NCI-H2196 (cell line): Measurements from ENCODE around the gene NDP.
"Not testable (repeated sequence)": the region's sequence is repeated elsewhere in the genome, so short reads cannot be mapped to it uniquely, and the experiment has no call there.

ENCODE experiments used
- DNase-seq: peaks from one replicate; lab custom pipeline; 2025; ENCODE audit not compliant: unreplicated experiment; lab: John Stamatoyannopoulos, UW

Gene NDP

GRCh38 chrX:43971966-43972961 is 926 bp downstream of the NDP start:
- DNase-seq: no peak

- DNase-seq: no peak
Measured at GRCh38 chrX:43970528-43970927, 2.7 kb downstream of the NDP start.

- no peak for DNase-seq
Measured at GRCh38 chrX:43969504-43970501, 3.4 kb downstream of the NDP start.

- DNase-seq: no peak
Measured at GRCh38 chrX:43968359-43968781, 4.8 kb downstream of the NDP start.

- no peak for DNase-seq
Measured at GRCh38 chrX:43964936-43965335, 8.3 kb downstream of the NDP start.

GRCh38 chrX:43963726-43964125 is 9.5 kb downstream of the NDP start:
- DNase-seq: no peak

GRCh38 chrX:43962636-43963035 is 10.6 kb downstream of the NDP start:
- DNase-seq: no peak

- no peak for DNase-seq
Measured at GRCh38 chrX:43961699-43962098, 11.5 kb downstream of the NDP start.

GRCh38 chrX:43958529-43958928 is 14.7 kb downstream of the NDP start:
- DNase-seq: peak; percentile 57

- DNase-seq: no peak
Measured at GRCh38 chrX:43956034-43956433, 17.2 kb downstream of the NDP start.

- no peak for DNase-seq
Measured at GRCh38 chrX:43953218-43953617, 20.0 kb downstream of the NDP start.

GRCh38 chrX:43949669-43950068 is 23.5 kb downstream of the NDP start:
- DNase-seq: no peak

GRCh38 chrX:43940816-43941474 is 32.2 kb downstream of the NDP start:
- DNase-seq: no peak

GRCh38 chrX:43939187-43939926 is 33.8 kb downstream of the NDP start:
- DNase-seq: no peak

- not testable (repeated sequence) for DNase-seq
Measured at GRCh38 chrX:43922032-43922431, 51.2 kb downstream of the NDP start.

- DNase-seq: not testable (repeated sequence)
Measured at GRCh38 chrX:43910772-43911171, 62.4 kb downstream of the NDP start.

- DNase-seq: no peak
Measured at GRCh38 chrX:43910012-43910411, 63.2 kb downstream of the NDP start.

- no peak for DNase-seq
Measured at GRCh38 chrX:43909141-43909540, 64.0 kb downstream of the NDP start.

GRCh38 chrX:43899878-43900815 is 73.0 kb downstream of the NDP start:
- no peak for DNase-seq
